ENCODE results near the gene VPS4B. TPM values are rescaled to one million over a fixed set of nuclear protein-coding genes. Genes with fewer than 3 reads are reported as not detected.

The VPS4B gene
- total and polyA plus RNA-seq, 2 experiments from 2014 or later: 45.5 to 49.2 TPM

- Histone ChIP-seq H3K9ac (no peak overlapping the region), H3K4me3 (no peak overlapping the region), H3K9me3 (ENCODE audit: low read depth) (no peaks in the 10 kb centered on the region), H3K36me3 (ENCODE audit: low read depth) (no peaks in the 10 kb centered on the region), H3K4me1 (ENCODE audit: insufficient read depth) (peaks cover 8% of the 10 kb centered on the region; the same call in 1 of the 2 replicates), H3K4me2 (ENCODE audit: unreplicated experiment) (no peak overlapping the region), H3K9me2 (ENCODE audit: insufficient read depth) (no peaks in the 10 kb centered on the region), H3K27ac (no peak overlapping the region), H3K27me3 (replicated peaks; ENCODE audit: insufficient read depth) (no peaks in the 10 kb centered on the region), H2AFZ (no peak overlapping the region), H3F3A (ENCODE audit: insufficient read depth) (peaks cover 14% of the 10 kb centered on the region; the same call in 1 of the 2 replicates), H3K79me2 (ENCODE audit: insufficient read depth) (no peaks in the 10 kb centered on the region), H4K20me1 (ENCODE audit: insufficient read depth) (no peaks in the 10 kb centered on the region)
- 79 to 90% methylated on average over 1 of the region's 1 CpG for WGBS, 2 experiments (ENCODE audit: low coverage in 1 of 2, low lambda C conversion rate in 2 of 2, missing lambda C conversion rate in 2 of 2)
- no peak for DNase-seq
- TF ChIP-seq EZH2 (IDR thresholded peaks at IDR 0.05; ENCODE audit: insufficient read depth, poor library complexity, severe bottlenecking): no peak
- no peak for TF ChIP-seq EZH2phosphoT487 (IDR thresholded peaks at IDR 0.05; ENCODE audit: insufficient read depth, low read depth)
- in situ Hi-C loops (cut with MboI): loop anchor here (25.0 kb wide), 1 partner anchor 464 kb away; no protein-coding TSS in a partner anchor
These were observed 49.1 kb downstream of the VPS4B start for GRCh38 chr18:63373161-63373560.

- H3K9me3 ChIP-seq (ENCODE audit: low read depth): no peaks in the 10 kb centered on the region
- H3K27me3 ChIP-seq (replicated peaks; ENCODE audit: insufficient read depth): no peaks in the 10 kb centered on the region
- peak overlapping the region; percentile 89 for H3K4me2 ChIP-seq (ENCODE audit: unreplicated experiment)
- no peaks in the 10 kb centered on the region for H3K9me2 ChIP-seq (ENCODE audit: insufficient read depth)
- no peak overlapping the region for H3K27ac ChIP-seq
- peak; percentile 51 for DNase-seq
- no peaks in the 10 kb centered on the region for H3K36me3 ChIP-seq (ENCODE audit: low read depth)
- in situ Hi-C loops (cut with MboI): loop anchor here (25.0 kb wide), 1 partner anchor 469 kb away; no protein-coding TSS in a partner anchor
- H3K4me3 ChIP-seq: peak overlapping the region; percentile 99
- peaks cover 33% of the 10 kb centered on the region for H3K79me2 ChIP-seq (ENCODE audit: insufficient read depth)
- H3K4me1 ChIP-seq (ENCODE audit: insufficient read depth): peaks cover 21% of the 10 kb centered on the region; the same call in 1 of the 2 replicates
- WGBS, 2 experiments (ENCODE audit: low coverage in 1 of 2, low lambda C conversion rate in 2 of 2, missing lambda C conversion rate in 2 of 2): 41 to 42% methylated on average over 4 of the region's 4 CpGs
- peak overlapping the region; percentile 95; the same call in 1 of the 2 replicates for H3K9ac ChIP-seq
- H3F3A ChIP-seq (ENCODE audit: insufficient read depth): peaks cover 8% of the 10 kb centered on the region; the same call in 1 of the 2 replicates
- no peaks in the 10 kb centered on the region for H4K20me1 ChIP-seq (ENCODE audit: insufficient read depth)
- H2AFZ ChIP-seq: peak overlapping the region; percentile 99
- TF ChIP-seq EZH2 (IDR thresholded peaks at IDR 0.05; ENCODE audit: insufficient read depth, poor library complexity, severe bottlenecking): no peak
These were observed 53.7 kb downstream of the VPS4B start for GRCh38 chr18:63368611-63369010.

GRCh38 chr18:63367053-63367953, 55.0 kb downstream of the VPS4B start, which contains the start of gene KDSR:
KDSR (minus strand) TSS chr18:63367206; CDS start chr18:63367118, 88 bp downstream.
- Histone ChIP-seq H3K27ac (peak within 1 kb of the TSS; percentile 91), H3K79me2 (ENCODE audit: insufficient read depth) (peaks cover 40% of the 10 kb centered on the region), H3F3A (ENCODE audit: insufficient read depth) (peaks cover 8% of the 10 kb centered on the region; the same call in 1 of the 2 replicates), H3K4me2 (ENCODE audit: unreplicated experiment) (peak within 1 kb of the TSS; percentile 89), H2AFZ (peak within 1 kb of the TSS; percentile 99), H4K20me1 (ENCODE audit: insufficient read depth) (no peaks in the 10 kb centered on the region), H3K9ac (peak within 1 kb of the TSS; percentile 95), H3K9me2 (ENCODE audit: insufficient read depth) (no peaks in the 10 kb centered on the region), H3K4me1 (ENCODE audit: insufficient read depth) (peaks cover 21% of the 10 kb centered on the region; the same call in 1 of the 2 replicates), H3K9me3 (ENCODE audit: low read depth) (no peaks in the 10 kb centered on the region), H3K36me3 (ENCODE audit: low read depth) (0 out of 2 replicates have a peak, but pooled peaks cover 4% of the 10 kb centered on the region), H3K27me3 (replicated peaks; ENCODE audit: insufficient read depth) (no peaks in the 10 kb centered on the region), H3K4me3 (peak within 1 kb of the TSS; percentile 99)
- DNase-seq: peak; percentile 100
- TF ChIP-seq EZH2 (IDR thresholded peaks at IDR 0.05; ENCODE audit: insufficient read depth, poor library complexity, severe bottlenecking) (no peak), EZH2phosphoT487 (IDR thresholded peaks at IDR 0.05; ENCODE audit: insufficient read depth, low read depth) (no peak)
- in situ Hi-C loops (cut with MboI): loop anchor here (25.0 kb wide), 1 partner anchor 470 kb away; no protein-coding TSS in a partner anchor
- WGBS, 2 experiments (ENCODE audit: low coverage in 1 of 2, low lambda C conversion rate in 2 of 2, missing lambda C conversion rate in 2 of 2): 0 to 1% methylated on average over 37 to 51 of the region's 90 CpGs

- peaks cover 8% of the 10 kb centered on the region; the same call in 1 of the 2 replicates for H3F3A ChIP-seq (ENCODE audit: insufficient read depth)
- peak overlapping the region; percentile 95 for H3K9ac ChIP-seq
- in situ Hi-C loops (cut with MboI): loop anchor here (25.0 kb wide), 1 partner anchor 471 kb away; no protein-coding TSS in a partner anchor
- H4K20me1 ChIP-seq (ENCODE audit: insufficient read depth): no peaks in the 10 kb centered on the region
- H3K4me1 ChIP-seq (ENCODE audit: insufficient read depth): peaks cover 21% of the 10 kb centered on the region; the same call in 1 of the 2 replicates
- 1% methylated on average over 43 to 51 of the region's 65 CpGs for WGBS, 2 experiments (ENCODE audit: low coverage in 1 of 2, low lambda C conversion rate in 2 of 2, missing lambda C conversion rate in 2 of 2)
- peak overlapping the region; percentile 91 for H3K27ac ChIP-seq
- peak overlapping the region; percentile 86 for H3K4me2 ChIP-seq (ENCODE audit: unreplicated experiment)
- peak overlapping the region; percentile 72 for H2AFZ ChIP-seq
- H3K27me3 ChIP-seq (replicated peaks; ENCODE audit: insufficient read depth): no peaks in the 10 kb centered on the region
- H3K4me3 ChIP-seq: peak overlapping the region; percentile 99
- H3K36me3 ChIP-seq (ENCODE audit: low read depth): 0 out of 2 replicates have a peak, but pooled peaks cover 8% of the 10 kb centered on the region
- TF ChIP-seq EZH2phosphoT487 (IDR thresholded peaks at IDR 0.05; ENCODE audit: insufficient read depth, low read depth): no peak
- no peak for TF ChIP-seq EZH2 (IDR thresholded peaks at IDR 0.05; ENCODE audit: insufficient read depth, poor library complexity, severe bottlenecking)
- no peaks in the 10 kb centered on the region for H3K9me2 ChIP-seq (ENCODE audit: insufficient read depth)
- H3K79me2 ChIP-seq (ENCODE audit: insufficient read depth): peaks cover 40% of the 10 kb centered on the region
- no peaks in the 10 kb centered on the region for H3K9me3 ChIP-seq (ENCODE audit: low read depth)
- DNase-seq: peak; percentile 92
These were observed 55.8 kb downstream of the VPS4B start for GRCh38 chr18:63366213-63367052.
